HUES64 (cell line): ENCODE data around the gene RABEPK.

Experiments
- H3K27ac ChIP-seq: 2 replicates; pipeline ENCODE4 v1.7.0; 2013; ENCODE audit warnings: low read depth, low read length, inconsistent platforms
- H3K27me3 ChIP-seq: 2 replicates; pipeline ENCODE4 v1.6.1; 2013; ENCODE audit warnings: mild to moderate bottlenecking, low read length; ENCODE audit not compliant: insufficient read depth
- H3K36me3 ChIP-seq: 2 replicates; pipeline ENCODE4 v1.6.1; 2013; ENCODE audit warnings: mild to moderate bottlenecking, low read length; ENCODE audit not compliant: insufficient read depth
- H3K4me1 ChIP-seq: 2 replicates; pipeline ENCODE4 v1.6.1; 2013; ENCODE audit warnings: mild to moderate bottlenecking, low read length, moderate library complexity; ENCODE audit not compliant: insufficient read depth
- H3K4me3 ChIP-seq: 2 replicates; pipeline ENCODE4 v1.5.1; 2013; ENCODE audit warnings: mild to moderate bottlenecking, low read length, moderate library complexity
- H3K9ac ChIP-seq: 2 replicates; pipeline ENCODE4 v1.6.1; 2013; ENCODE audit warnings: mild to moderate bottlenecking, low read depth, low read length
- H3K9me3 ChIP-seq: 2 replicates; pipeline ENCODE4 v1.6.1; 2013; ENCODE audit warnings: low read depth, low read length; ENCODE audit not compliant: insufficient read depth
- WGBS: fragments of 150-250, 120-280 bp; methylation state at CpG from one replicate; pipeline ENCODE4 v1.1.7; 2013; ENCODE audit warnings: missing lambda C conversion rate; 5-methylcytosine and 5-hydroxymethylcytosine counted together

The RABEPK gene

DNA sequence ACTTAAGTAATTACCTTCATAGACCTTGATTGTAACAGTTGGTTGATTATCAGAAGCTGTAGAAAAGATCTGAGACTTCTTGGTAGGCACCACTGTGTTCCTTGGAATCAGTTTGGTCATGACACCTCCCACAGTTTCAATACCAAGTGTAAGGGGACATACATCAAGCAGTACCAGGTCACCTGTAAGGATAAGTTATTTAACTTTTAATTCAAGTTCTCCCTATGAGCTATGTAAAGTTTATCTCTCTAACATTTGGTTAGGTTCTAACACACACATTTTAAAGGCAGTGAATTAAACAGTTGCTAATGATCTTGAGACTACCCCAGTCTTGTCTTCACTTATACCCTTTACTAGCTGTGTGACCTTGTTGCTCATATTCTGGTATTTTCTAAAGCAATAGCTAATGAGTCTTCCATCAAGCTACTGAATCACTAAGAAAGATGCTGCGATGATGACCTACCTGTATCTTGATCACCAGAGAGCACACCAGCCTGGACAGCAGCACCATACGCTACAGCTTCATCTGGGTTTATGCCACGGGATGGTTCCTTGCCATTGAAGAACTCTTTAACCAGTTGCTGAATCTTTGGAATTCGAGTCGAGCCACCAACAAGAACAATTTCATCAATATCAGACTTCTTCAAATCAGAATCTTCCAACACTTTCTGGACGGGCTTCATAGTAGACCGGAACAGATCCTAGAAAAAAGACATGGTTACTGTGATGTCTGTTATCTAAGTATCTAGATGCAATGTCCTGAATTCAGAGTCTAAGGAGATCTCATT is 38.0 kb downstream of the RABEPK start:
- Histone ChIP-seq H3K9ac (peak overlapping the region; percentile 11; the same call in 1 of the 2 replicates), H3K27me3 (no peaks in the 10 kb centered on the region), H3K9me3 (no peaks in the 10 kb centered on the region), H3K4me3 (peak overlapping the region; percentile 89; the same call in 1 of the 2 replicates), H3K4me1 (peaks cover 14% of the 10 kb centered on the region; the same call in 1 of the 2 replicates), H3K27ac (no peak overlapping the region), H3K36me3 (peaks cover 67% of the 10 kb centered on the region)
- WGBS, result 93% methylated on average over 7 of the region's 7 CpGs

DNA sequence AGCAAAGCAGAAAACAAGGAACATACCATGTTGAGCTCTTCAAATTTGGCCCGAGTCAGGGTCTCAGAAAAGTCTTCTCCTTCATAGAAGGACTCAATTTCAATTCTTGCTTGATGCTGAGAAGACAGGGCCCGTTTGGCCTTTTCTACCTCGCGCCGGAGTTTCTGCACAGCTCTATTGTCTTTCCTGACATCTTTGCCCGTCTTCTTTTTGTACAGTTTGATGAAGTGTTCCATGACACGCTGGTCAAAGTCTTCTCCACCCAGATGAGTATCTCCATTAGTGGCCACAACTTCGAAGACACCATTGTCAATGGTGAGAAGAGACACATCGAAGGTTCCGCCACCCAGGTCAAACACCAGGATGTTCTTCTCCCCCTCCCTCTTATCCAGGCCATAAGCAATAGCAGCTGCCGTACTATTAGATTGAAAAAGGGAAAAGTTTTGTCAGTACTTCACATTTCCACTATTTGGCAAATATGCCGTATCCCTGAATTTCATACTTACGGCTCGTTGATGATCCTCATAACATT is 38.6 kb downstream of the RABEPK start:
- Histone ChIP-seq H3K4me3 (peak overlapping the region; percentile 89; the same call in 1 of the 2 replicates), H3K36me3 (peaks cover 61% of the 10 kb centered on the region), H3K27me3 (no peaks in the 10 kb centered on the region), H3K4me1 (peaks cover 14% of the 10 kb centered on the region; the same call in 1 of the 2 replicates), H3K27ac (no peak overlapping the region), H3K9me3 (no peaks in the 10 kb centered on the region), H3K9ac (peak overlapping the region; percentile 34; the same call in 1 of the 2 replicates)
- 95% methylated on average over 14 of the region's 14 CpGs for WGBS

DNA sequence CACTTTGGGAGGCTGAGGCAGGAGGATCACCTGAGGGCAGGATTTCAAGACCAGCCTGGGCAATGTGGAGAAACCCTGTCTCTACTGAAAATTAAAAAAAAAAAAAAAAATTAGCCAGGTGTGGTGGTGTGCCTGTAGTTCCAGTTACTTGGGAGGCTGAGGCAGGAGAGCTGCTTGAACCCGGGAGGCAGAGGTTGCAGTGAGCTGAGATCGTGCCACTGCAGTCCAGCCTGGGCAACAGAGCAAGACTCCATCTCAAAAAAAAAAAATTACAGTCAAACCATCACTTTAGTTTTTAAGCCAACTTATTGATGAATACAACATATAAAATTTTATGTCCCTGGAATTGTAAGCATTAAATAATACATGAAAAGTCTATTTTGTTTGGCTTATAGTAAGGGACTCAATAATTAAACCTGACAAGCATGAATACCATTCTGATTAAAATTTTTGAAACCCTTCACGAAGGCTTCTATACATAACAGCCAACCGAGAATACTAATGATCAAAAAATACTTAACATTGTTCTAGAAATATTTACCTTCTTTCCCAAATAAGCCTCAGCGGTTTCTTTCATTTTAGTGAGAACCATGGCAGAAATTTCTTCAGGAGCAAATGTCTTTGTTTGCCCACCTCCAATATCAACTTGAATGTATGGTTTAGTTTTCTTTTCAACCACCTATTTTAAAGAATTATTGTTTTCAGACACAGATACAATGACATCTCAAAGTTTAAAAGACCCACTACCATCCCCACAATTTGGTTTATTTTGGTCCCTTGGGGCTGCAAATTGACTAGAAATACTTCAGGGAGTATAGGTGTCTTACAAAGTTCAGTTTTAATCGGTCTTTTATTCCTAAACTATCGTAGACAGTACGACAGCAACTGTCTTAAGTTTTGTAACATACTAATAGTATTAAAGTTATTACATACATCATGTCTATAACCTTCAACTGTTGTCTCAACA is 39.6 kb downstream of the RABEPK start:
- Histone ChIP-seq H3K27ac (peak overlapping the region; percentile 88; the same call in 1 of the 2 replicates), H3K36me3 (peaks cover 56% of the 10 kb centered on the region), H3K4me3 (peak overlapping the region; percentile 89), H3K9ac (peak overlapping the region; percentile 97), H3K9me3 (no peaks in the 10 kb centered on the region), H3K4me1 (peaks cover 14% of the 10 kb centered on the region; the same call in 1 of the 2 replicates), H3K27me3 (no peaks in the 10 kb centered on the region)
- WGBS, result 59% methylated on average over 6 of the region's 8 CpGs

DNA sequence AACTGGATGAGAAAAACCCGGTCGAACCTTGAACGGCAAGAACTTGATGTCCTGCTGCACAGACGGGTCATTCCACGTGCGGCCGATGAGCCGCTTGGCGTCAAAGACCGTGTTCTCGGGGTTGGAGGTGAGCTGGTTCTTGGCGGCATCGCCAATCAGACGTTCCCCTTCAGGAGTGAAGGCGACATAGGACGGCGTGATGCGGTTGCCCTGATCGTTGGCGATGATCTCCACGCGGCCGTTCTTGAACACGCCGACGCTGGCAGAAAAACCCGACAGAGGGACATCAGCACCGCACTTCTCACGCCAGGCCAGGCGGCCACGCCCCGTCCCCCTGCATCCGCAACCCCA is 40.3 kb downstream of the RABEPK start:
- H3K27me3 ChIP-seq, result no peaks in the 10 kb centered on the region
- peak overlapping the region; percentile 97 for H3K9ac ChIP-seq
- peak overlapping the region; percentile 89 for H3K4me3 ChIP-seq
- WGBS, result under 1% methylated on average over 33 of the region's 33 CpGs
- H3K27ac ChIP-seq, result peak overlapping the region; percentile 88
- peaks cover 48% of the 10 kb centered on the region for H3K36me3 ChIP-seq
- H3K9me3 ChIP-seq, result no peaks in the 10 kb centered on the region
- H3K4me1 ChIP-seq, result peaks cover 14% of the 10 kb centered on the region; the same call in 1 of the 2 replicates

DNA sequence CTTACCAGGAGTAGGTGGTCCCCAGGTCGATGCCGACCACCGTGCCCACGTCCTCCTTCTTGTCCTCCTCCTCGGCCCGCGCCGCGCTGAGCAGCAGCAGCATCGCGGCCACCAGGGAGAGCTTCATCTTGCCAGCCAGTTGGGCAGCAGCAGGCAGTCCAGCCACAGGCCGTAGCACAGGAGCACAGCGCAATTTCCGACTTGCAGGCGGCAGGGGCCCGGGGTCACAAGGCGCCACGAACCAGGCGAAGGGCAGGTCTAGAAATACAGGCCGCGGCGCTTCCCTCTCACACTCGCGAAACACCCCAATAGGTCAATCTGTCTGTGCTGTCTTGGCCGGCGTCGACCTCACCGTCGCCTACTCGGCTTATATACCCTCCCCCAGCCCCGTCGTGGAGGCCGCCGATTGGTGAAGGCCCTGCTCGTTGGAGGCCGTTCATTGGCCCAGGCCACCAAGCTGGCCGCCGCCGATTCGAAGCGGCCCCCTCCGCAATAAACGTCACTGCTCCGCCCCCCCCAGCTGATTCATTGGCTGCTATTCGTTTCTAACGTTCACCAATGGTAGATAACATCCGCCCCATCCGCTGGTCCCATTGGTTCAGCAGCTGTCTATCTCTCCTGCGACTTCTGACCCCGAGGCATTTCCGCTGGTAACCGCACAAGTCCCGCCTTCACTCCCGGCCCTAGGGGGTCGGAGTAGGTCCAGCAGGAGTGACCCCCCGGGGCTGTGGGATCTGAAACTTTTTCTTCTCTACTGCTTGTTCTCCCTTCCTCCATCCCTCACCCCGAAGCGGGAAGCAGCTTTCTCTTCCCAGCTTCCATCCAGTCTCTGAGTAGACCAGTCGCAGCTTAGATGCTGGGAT is 40.9 kb downstream of the RABEPK start, which contains the start of gene HSPA5:
Gene HSPA5 (minus strand): TSS at position 344 of the 863 bp plus-strand sequence. CDS start 217 bp downstream, at position 127.
- Histone ChIP-seq H3K36me3 (peaks cover 42% of the 10 kb centered on the region), H3K27ac (peak within 1 kb of the TSS; percentile 88), H3K4me1 (peaks cover 14% of the 10 kb centered on the region; the same call in 1 of the 2 replicates), H3K4me3 (peak within 1 kb of the TSS; percentile 91), H3K27me3 (no peaks in the 10 kb centered on the region), H3K9me3 (no peaks in the 10 kb centered on the region), H3K9ac (peak within 1 kb of the TSS; percentile 97)
- WGBS, result under 1% methylated on average over 59 of the region's 59 CpGs

DNA sequence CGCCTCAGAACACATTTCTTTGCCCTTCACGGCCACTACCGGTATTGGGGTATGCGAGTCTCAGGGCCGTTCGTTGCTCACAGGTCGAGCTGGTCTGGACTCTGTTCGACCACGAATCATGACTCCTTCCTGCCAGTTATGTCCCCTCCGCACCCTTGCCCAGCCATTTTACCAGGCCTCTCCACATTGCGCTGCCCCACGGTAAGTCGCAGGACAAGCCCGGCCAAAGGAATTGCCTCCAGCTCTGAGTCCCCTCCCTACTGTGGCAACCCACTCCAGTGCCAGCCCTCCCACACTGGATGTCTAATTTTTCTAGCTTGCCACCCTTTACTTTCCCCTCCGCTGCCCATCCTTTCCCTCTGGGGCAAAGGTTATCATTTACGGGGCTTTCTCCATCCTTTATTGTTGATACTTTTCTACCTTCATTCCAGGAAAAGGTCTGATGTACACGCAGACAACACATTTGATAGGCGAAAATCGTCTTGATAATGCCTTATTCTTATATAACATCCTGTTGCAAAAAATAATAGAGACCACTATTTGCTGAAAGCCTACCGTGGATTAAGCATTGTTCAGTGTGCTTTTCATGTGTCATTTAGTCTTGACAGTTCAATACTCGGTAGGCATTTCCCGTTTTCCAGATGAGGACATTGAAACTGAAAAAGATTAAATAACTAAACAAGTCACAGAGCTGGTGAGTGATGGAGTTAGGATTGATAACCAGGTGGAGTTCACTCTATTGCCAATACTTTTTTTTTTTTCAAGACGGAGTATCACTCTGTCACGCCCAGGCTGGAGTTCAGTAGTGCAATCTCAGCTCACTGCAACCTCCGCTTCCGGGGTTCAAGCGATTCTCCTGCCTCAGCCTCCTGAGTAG is 41.8 kb downstream of the RABEPK start:
- H3K4me1 ChIP-seq, result peaks cover 12% of the 10 kb centered on the region; the same call in 1 of the 2 replicates
- peak overlapping the region; percentile 91 for H3K4me3 ChIP-seq
- no peaks in the 10 kb centered on the region for H3K27me3 ChIP-seq
- H3K27ac ChIP-seq, result peak overlapping the region; percentile 85
- H3K9me3 ChIP-seq, result no peaks in the 10 kb centered on the region
- 29% methylated on average over 27 of the region's 27 CpGs for WGBS
- peaks cover 34% of the 10 kb centered on the region for H3K36me3 ChIP-seq
- H3K9ac ChIP-seq, result peak overlapping the region; percentile 96

DNA sequence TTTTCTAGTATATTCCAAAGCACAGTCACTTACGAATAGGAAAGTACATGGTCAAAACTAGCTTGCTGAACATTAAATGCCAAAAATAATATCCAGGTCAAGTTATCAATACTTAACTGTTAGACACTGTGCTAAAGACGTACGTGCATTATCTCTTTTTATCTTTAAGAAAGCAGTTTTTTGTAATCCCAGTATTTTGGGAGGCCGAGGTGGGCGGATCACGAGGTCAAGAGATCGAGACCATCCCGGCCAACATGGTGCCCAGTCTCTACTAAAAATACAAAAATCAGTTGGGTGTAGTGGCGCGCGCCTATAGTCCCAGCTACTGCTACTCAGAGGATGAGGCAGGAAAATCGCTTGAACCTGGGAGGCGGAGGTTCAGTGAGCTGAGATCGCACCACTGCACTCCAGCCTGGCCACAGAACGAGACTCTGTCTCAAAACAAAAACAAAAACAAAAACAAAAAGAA is 43.5 kb downstream of the RABEPK start:
- H3K4me3 ChIP-seq, result no peak overlapping the region
- peaks cover 16% of the 10 kb centered on the region for H3K36me3 ChIP-seq
- no peaks in the 10 kb centered on the region for H3K27me3 ChIP-seq
- whole genome bisulfite sequencing, result 96% methylated on average over 15 of the region's 15 CpGs
- no peak overlapping the region for H3K27ac ChIP-seq
- H3K4me1 ChIP-seq, result peaks cover 3% of the 10 kb centered on the region; the same call in 1 of the 2 replicates
- H3K9ac ChIP-seq, result no peak overlapping the region
- no peaks in the 10 kb centered on the region for H3K9me3 ChIP-seq

DNA sequence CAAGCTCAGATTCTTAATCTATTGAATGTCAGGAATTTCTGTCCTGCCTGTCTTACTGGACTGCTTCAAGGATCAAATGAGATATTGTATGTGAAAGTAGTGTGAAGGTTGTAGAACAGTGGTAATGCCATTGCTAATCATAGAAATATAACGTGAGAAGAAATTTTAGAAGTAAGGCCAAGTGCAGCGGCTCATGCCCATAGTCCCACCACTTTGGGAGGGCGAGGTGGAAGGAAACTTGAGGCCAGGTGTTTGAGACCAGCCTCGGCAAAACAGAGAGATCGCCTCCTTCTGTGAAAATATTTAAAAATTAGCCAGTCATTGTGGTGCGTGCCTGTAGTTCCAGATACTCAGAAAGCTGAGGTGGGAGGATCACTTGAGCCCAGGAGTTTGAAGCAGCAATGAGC is 45.9 kb downstream of the RABEPK start:
- Histone ChIP-seq H3K9me3 (no peaks in the 10 kb centered on the region), H3K4me3 (no peak overlapping the region), H3K27me3 (no peaks in the 10 kb centered on the region), H3K4me1 (peaks cover 3% of the 10 kb centered on the region; the same call in 1 of the 2 replicates), H3K9ac (no peak overlapping the region), H3K27ac (no peak overlapping the region), H3K36me3 (no peaks in the 10 kb centered on the region)
- 94% methylated on average over 6 of the region's 6 CpGs for WGBS

DNA sequence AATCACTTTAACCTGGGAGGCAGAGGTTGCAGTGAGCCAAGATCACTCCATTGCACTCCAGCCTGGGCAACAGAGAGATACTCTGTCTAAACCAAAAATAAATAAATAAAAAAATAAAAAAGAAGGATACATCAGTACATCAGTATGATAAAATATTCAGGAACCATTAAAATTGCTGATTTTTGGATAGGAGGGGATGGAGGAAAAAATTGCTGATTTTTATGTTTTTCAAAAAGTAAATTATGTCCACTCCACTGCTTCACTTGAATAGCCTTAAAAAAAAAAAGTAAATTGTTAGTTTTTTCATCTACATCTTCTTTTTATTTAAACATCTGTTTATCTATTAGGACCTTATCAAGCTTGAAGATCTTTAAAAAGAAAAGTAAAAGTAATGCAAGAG is 53.9 kb downstream of the RABEPK start:
- no peak overlapping the region for H3K27ac ChIP-seq
- no peaks in the 10 kb centered on the region for H3K27me3 ChIP-seq
- no peaks in the 10 kb centered on the region for H3K36me3 ChIP-seq
- no peak overlapping the region for H3K9ac ChIP-seq
- no peak overlapping the region for H3K4me3 ChIP-seq
- no peaks in the 10 kb centered on the region for H3K4me1 ChIP-seq
- no peaks in the 10 kb centered on the region for H3K9me3 ChIP-seq
